Endodermal cell (in vitro differentiated cells): ENCODE results near the gene MESP1. TPM values are rescaled to one million over a fixed set of nuclear protein-coding genes. Genes with fewer than 3 reads are reported as not detected.

Source experiments
- DNase-seq: peaks from one replicate; pipeline ENCODE4 v3.0.0-alpha.2; 2017
- H3K27ac ChIP-seq: 2 replicates; pipeline ENCODE4 v1.5.1; 2013; ENCODE audit warnings: mild to moderate bottlenecking, low read depth, low read length, moderate library complexity
- H3K27me3 ChIP-seq: 2 replicates; pipeline ENCODE4 v1.6.1; 2013; ENCODE audit warnings: mild to moderate bottlenecking, low read length, moderate library complexity; ENCODE audit not compliant: insufficient read depth, control insufficient read depth, poor library complexity, severe bottlenecking
- H3K36me3 ChIP-seq: 2 replicates; pipeline ENCODE4 v1.7.0; 2013; ENCODE audit warnings: mild to moderate bottlenecking, low read length, moderate library complexity; ENCODE audit not compliant: control insufficient read depth, insufficient read depth
- H3K4me1 ChIP-seq: one replicate; pipeline ENCODE4 v1.7.0; 2013; ENCODE audit warnings: low read length; ENCODE audit not compliant: control insufficient read depth, insufficient read depth
- H3K4me3 ChIP-seq: 2 replicates; pipeline ENCODE4 v1.5.1; 2013; ENCODE audit warnings: mild to moderate bottlenecking, low read length, moderate library complexity
- H3K9ac ChIP-seq: 2 replicates; pipeline ENCODE4 v1.6.1; 2013; ENCODE audit warnings: mild to moderate bottlenecking, low read length, moderate library complexity; ENCODE audit not compliant: poor library complexity, severe bottlenecking; ENCODE audit errors: extremely low read depth
- H3K9me3 ChIP-seq: 2 replicates; pipeline ENCODE4 v1.6.1; 2013; ENCODE audit warnings: mild to moderate bottlenecking, low read length, moderate library complexity; ENCODE audit not compliant: control insufficient read depth
- H3K27ac Mint-ChIP-seq: 2 replicates; pipeline ENCODE4 v1.8.0; 2020; ENCODE audit warnings: mixed read lengths
- H3K27me3 Mint-ChIP-seq: 2 replicates; pipeline ENCODE4 v1.8.0; 2021; ENCODE audit warnings: mild to moderate bottlenecking, mixed read lengths; ENCODE audit not compliant: insufficient read depth
- H3K36me3 Mint-ChIP-seq: 2 replicates; pipeline ENCODE4 v1.8.0; 2020; ENCODE audit warnings: low read depth, mixed read lengths
- H3K4me1 Mint-ChIP-seq: 2 replicates; pipeline ENCODE4 v1.8.0; 2020; ENCODE audit warnings: mixed read lengths
- H3K4me3 Mint-ChIP-seq: 2 replicates; pipeline ENCODE4 v1.8.0; 2020; ENCODE audit warnings: mild to moderate bottlenecking, moderate library complexity, mixed read lengths
- H3K9me3 Mint-ChIP-seq: 2 replicates; pipeline ENCODE4 v1.8.0; 2020; ENCODE audit warnings: mild to moderate bottlenecking, mixed read lengths
- WGBS, 2 experiments: methylation state at CpG; one replicate each; pipeline versions ENCODE4 v1.1.5 to v1.1.7; 2013; ENCODE audit warnings: missing lambda C conversion rate in 2 of 2, mixed read lengths in 1 of 2; ENCODE audit not compliant: insufficient coverage in 1 of 2, insufficient read length in 1 of 2; 5-methylcytosine and 5-hydroxymethylcytosine counted together
- total RNA-seq, 2 donors: library from RNA; stranded (reverse); fragmentation: NEBNext Ultra II Directional in 1 of 2; extraction: Animal tissue kit (Norgen Biotek cat#: 25700) in 1 of 2; gene quantifications; 2 replicates in 1 of 2; 3 replicates in 1 of 2; pipeline ENCODE4 v1.2.1, GENCODE V29; 2021
- TF ChIP-seq, protein P1 (sequence below): fragments of 200-600 bp; sonication (generic); conservative IDR thresholded peaks from 2 replicates; pipeline ENCODE4 v1.5.0; 2021; ENCODE audit warnings: antibody characterized with exemption, mild to moderate bottlenecking

The MESP1 gene
- total RNA-seq, 2 donors from 2014 or later = 0.22 TPM; not detected in 1

GRCh38 chr15:89760303-89761008 is 9.4 kb upstream of the MESP1 start:
- H3K36me3 Mint-ChIP-seq = no peaks in the 10 kb centered on the region
- H3K4me3 Mint-ChIP-seq = peak overlapping the region; percentile 30
- H3K27ac Mint-ChIP-seq = peak overlapping the region; percentile 77
- Histone ChIP-seq H3K4me1 (peaks cover 5% of the 10 kb centered on the region), H3K4me3 (peak overlapping the region; percentile 62), H3K27me3 (peaks cover 23% of the 10 kb centered on the region), H3K9ac (peak overlapping the region; percentile 34), H3K9me3 (no peaks in the 10 kb centered on the region), H3K27ac (no peak overlapping the region), H3K36me3 (no peaks in the 10 kb centered on the region)
- no peaks in the 10 kb centered on the region for H3K9me3 Mint-ChIP-seq
- WGBS, 2 experiments = 19 to 43% methylated on average over 9 to 16 of the region's 16 CpGs
- DNase-seq = peak; percentile 98
- peaks cover 15% of the 10 kb centered on the region for H3K4me1 Mint-ChIP-seq
- peaks cover 66% of the 10 kb centered on the region for H3K27me3 Mint-ChIP-seq
- TF ChIP-seq, protein P1, sequence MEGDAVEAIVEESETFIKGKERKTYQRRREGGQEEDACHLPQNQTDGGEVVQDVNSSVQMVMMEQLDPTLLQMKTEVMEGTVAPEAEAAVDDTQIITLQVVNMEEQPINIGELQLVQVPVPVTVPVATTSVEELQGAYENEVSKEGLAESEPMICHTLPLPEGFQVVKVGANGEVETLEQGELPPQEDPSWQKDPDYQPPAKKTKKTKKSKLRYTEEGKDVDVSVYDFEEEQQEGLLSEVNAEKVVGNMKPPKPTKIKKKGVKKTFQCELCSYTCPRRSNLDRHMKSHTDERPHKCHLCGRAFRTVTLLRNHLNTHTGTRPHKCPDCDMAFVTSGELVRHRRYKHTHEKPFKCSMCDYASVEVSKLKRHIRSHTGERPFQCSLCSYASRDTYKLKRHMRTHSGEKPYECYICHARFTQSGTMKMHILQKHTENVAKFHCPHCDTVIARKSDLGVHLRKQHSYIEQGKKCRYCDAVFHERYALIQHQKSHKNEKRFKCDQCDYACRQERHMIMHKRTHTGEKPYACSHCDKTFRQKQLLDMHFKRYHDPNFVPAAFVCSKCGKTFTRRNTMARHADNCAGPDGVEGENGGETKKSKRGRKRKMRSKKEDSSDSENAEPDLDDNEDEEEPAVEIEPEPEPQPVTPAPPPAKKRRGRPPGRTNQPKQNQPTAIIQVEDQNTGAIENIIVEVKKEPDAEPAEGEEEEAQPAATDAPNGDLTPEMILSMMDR = peak; percentile 98

DNA sequence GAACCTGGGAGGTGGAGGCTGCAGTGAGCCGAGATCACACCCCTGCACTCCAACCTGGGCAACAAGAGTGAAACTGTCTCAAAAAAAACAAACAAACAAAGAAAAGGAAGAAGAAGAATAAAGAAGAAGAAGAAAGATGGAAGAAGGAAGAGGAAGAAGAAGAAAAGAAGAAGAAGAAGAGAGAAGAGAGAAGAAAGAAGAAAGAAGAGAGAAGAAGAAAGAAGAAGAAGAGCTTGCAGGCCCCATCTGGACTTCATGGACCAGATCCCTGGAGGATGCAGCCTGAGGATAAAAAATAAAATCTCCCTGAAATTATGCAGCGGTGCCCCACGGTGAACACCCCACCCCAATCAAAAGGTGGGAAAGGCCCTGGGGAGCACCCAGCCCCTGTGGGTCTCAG is 8.8 kb upstream of the MESP1 start:
- TF ChIP-seq, protein P1 = no peak
- Histone ChIP-seq H3K27me3 (peaks cover 29% of the 10 kb centered on the region), H3K9me3 (no peaks in the 10 kb centered on the region), H3K36me3 (no peaks in the 10 kb centered on the region), H3K9ac (no peak overlapping the region), H3K4me1 (peaks cover 5% of the 10 kb centered on the region), H3K27ac (no peak overlapping the region), H3K4me3 (no peak overlapping the region)
- Mint-ChIP-seq H3K27ac (no peak overlapping the region), H3K9me3 (no peaks in the 10 kb centered on the region), H3K36me3 (no peaks in the 10 kb centered on the region), H3K4me1 (peaks cover 15% of the 10 kb centered on the region), H3K27me3 (peaks cover 70% of the 10 kb centered on the region), H3K4me3 (peak overlapping the region; percentile 30)
- no peak for DNase-seq
- 85 to 100% methylated on average over 2 of the region's 3 CpGs for WGBS, 2 experiments

DNA sequence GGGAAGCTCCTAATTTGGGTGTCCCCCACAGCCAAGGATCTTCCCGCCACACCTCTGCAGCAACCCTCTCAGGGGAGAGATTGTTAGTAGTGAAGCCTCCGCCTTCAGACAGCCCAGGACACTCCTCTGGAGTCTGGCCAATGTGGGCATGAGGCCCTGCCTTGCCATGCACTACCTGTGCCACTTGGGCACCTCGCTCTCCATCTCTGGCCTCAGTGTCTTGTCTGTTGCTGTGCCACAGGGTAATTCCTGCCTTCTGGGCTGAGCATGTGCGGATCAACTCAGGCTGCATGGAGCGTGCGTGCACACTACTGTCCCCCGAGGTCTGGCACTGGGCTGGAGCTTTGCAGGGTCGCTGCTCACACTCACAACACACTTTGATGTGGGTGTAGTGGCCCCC is 7.9 kb upstream of the MESP1 start:
- Histone ChIP-seq H3K9me3 (no peaks in the 10 kb centered on the region), H3K4me1 (peaks cover 5% of the 10 kb centered on the region), H3K36me3 (no peaks in the 10 kb centered on the region), H3K9ac (no peak overlapping the region), H3K4me3 (no peak overlapping the region), H3K27me3 (peaks cover 38% of the 10 kb centered on the region), H3K27ac (no peak overlapping the region)
- no peak for DNase-seq
- Mint-ChIP-seq H3K27me3 (peaks cover 79% of the 10 kb centered on the region), H3K36me3 (no peaks in the 10 kb centered on the region), H3K27ac (no peak overlapping the region), H3K4me1 (peaks cover 15% of the 10 kb centered on the region), H3K9me3 (no peaks in the 10 kb centered on the region), H3K4me3 (no peak overlapping the region)
- TF ChIP-seq, protein P1 = no peak
- 87 to 93% methylated on average over 6 to 8 of the region's 8 CpGs for WGBS, 2 experiments
